ENCODE data around the gene TMPRSS2.

The TMPRSS2 gene

GRCh38 chr21:41439248-41439647, 68.7 kb downstream of the TMPRSS2 start:
- Histone ChIP-seq H3K9ac (no peak overlapping the region), H3K36me3 (ENCODE audit: control insufficient read depth, insufficient read depth, low read length) (peaks cover 3% of the 10 kb centered on the region), H3K4me2 (ENCODE audit: low read length) (no peak overlapping the region), H3K27me3 (ENCODE audit: control insufficient read depth, insufficient read depth, low read length) (no peaks in the 10 kb centered on the region), H3K4me1 (no peaks in the 10 kb centered on the region), H2AFZ (no peak overlapping the region), H3K79me2 (no peaks in the 10 kb centered on the region), H3K4me3 (ENCODE audit: low read depth, low read length) (no peak overlapping the region), H3K27ac (no peak overlapping the region), H3K9me3 (ENCODE audit: control insufficient read depth, low read length) (no peaks in the 10 kb centered on the region)
- TF ChIP-seq CTCF (IDR thresholded peaks at IDR 0.05): no peak

- Histone ChIP-seq H3K36me3 (ENCODE audit: control insufficient read depth, insufficient read depth, low read length) (peaks cover 3% of the 10 kb centered on the region), H3K9me3 (ENCODE audit: control insufficient read depth, low read length) (no peaks in the 10 kb centered on the region), H3K27me3 (ENCODE audit: control insufficient read depth, insufficient read depth, low read length) (no peaks in the 10 kb centered on the region), H2AFZ (no peak overlapping the region), H3K9ac (no peak overlapping the region), H3K27ac (no peak overlapping the region), H3K4me3 (ENCODE audit: low read depth, low read length) (no peak overlapping the region), H3K4me2 (ENCODE audit: low read length) (no peak overlapping the region), H3K79me2 (no peaks in the 10 kb centered on the region), H3K4me1 (no peaks in the 10 kb centered on the region)
- no peak for TF ChIP-seq CTCF (IDR thresholded peaks at IDR 0.05)
Observed at GRCh38 chr21:41438425-41439113, 69.4 kb downstream of the TMPRSS2 start.

- Histone ChIP-seq H3K4me3 (ENCODE audit: low read depth, low read length) (no peak overlapping the region), H2AFZ (no peak overlapping the region), H3K79me2 (no peaks in the 10 kb centered on the region), H3K27ac (no peak overlapping the region), H3K4me1 (no peaks in the 10 kb centered on the region), H3K36me3 (ENCODE audit: control insufficient read depth, insufficient read depth, low read length) (peaks cover 3% of the 10 kb centered on the region), H3K9ac (no peak overlapping the region), H3K4me2 (ENCODE audit: low read length) (no peak overlapping the region), H3K9me3 (ENCODE audit: control insufficient read depth, low read length) (no peaks in the 10 kb centered on the region), H3K27me3 (ENCODE audit: control insufficient read depth, insufficient read depth, low read length) (no peaks in the 10 kb centered on the region)
- no peak for TF ChIP-seq CTCF (IDR thresholded peaks at IDR 0.05)
Observed at GRCh38 chr21:41437729-41438128, 70.2 kb downstream of the TMPRSS2 start.

- Histone ChIP-seq H3K27ac (no peak overlapping the region), H3K36me3 (ENCODE audit: control insufficient read depth, insufficient read depth, low read length) (peaks cover 3% of the 10 kb centered on the region), H3K27me3 (ENCODE audit: control insufficient read depth, insufficient read depth, low read length) (no peaks in the 10 kb centered on the region), H3K9me3 (ENCODE audit: control insufficient read depth, low read length) (no peaks in the 10 kb centered on the region), H3K9ac (no peak overlapping the region), H3K4me2 (ENCODE audit: low read length) (no peak overlapping the region), H3K4me1 (no peaks in the 10 kb centered on the region), H2AFZ (no peak overlapping the region), H3K79me2 (no peaks in the 10 kb centered on the region), H3K4me3 (ENCODE audit: low read depth, low read length) (no peak overlapping the region)
- no peak for TF ChIP-seq CTCF (IDR thresholded peaks at IDR 0.05)
Observed at GRCh38 chr21:41435706-41436105, 72.3 kb downstream of the TMPRSS2 start.

- H3K36me3 ChIP-seq (ENCODE audit: control insufficient read depth, insufficient read depth, low read length): peaks cover 3% of the 10 kb centered on the region
- TF ChIP-seq CTCF (IDR thresholded peaks at IDR 0.05): no peak
- no peaks in the 10 kb centered on the region for H3K9me3 ChIP-seq (ENCODE audit: control insufficient read depth, low read length)
- no peaks in the 10 kb centered on the region for H3K4me1 ChIP-seq
- no peaks in the 10 kb centered on the region for H3K79me2 ChIP-seq
- no peak overlapping the region for H3K4me3 ChIP-seq (ENCODE audit: low read depth, low read length)
- no peak overlapping the region for H3K4me2 ChIP-seq (ENCODE audit: low read length)
- H3K27me3 ChIP-seq (ENCODE audit: control insufficient read depth, insufficient read depth, low read length): no peaks in the 10 kb centered on the region
- H2AFZ ChIP-seq: no peak overlapping the region
- H3K9ac ChIP-seq: no peak overlapping the region
- no peak overlapping the region for H3K27ac ChIP-seq
Observed at GRCh38 chr21:41433566-41433965, 74.4 kb downstream of the TMPRSS2 start.
